Lower leg skin (tissue), 4 donors: ENCODE measurements around the gene PLEKHH2. TPM values are rescaled to one million over a fixed set of nuclear protein-coding genes. Genes with fewer than 3 reads are reported as not detected.
"Not testable (repeated sequence)": the region's sequence is repeated elsewhere in the genome, so short reads cannot be mapped to it uniquely, and the experiment has no call there.

Source experiments
- DNase-seq, 2 donors: peaks; one replicate each; pipeline ENCODE4 v3.0.0-alpha.2; 2019; ENCODE audit warnings: low spot score in 2 of 2
- H3K4me3 ChIP-seq: fragments of 200-600 bp; sonication (generic); 2 replicates; pipeline ENCODE4 v1.5.1; 2017; ENCODE audit warnings: mild to moderate bottlenecking, low read depth; ENCODE audit not compliant: poor library complexity, severe bottlenecking
- POLR2A ChIP-seq, 2 donors: fragments of 450-650 bp; IDR thresholded peaks; one replicate each; pipeline ENCODE4 v1.6.1; 2016 to 2017; ENCODE audit warnings: antibody characterized with exemption in 2 of 2, mild to moderate bottlenecking in 1 of 2, moderate library complexity in 1 of 2
- WGBS, 2 donors: methylation state at CpG; one replicate each; pipeline ENCODE4 v1.1.5; 2018; 5-methylcytosine and 5-hydroxymethylcytosine counted together
- intact Hi-C: fragments of 100-400 bp; cut with DNase I; formaldehyde crosslinking; loops from one replicate; pipeline ENCODE4 v1.15.0; 2023; ENCODE audit warnings: low total_unique reads
- total RNA-seq, 4 donors: library from RNA; depleted of rRNA; stranded (reverse); fragments of >200 nt; gene quantifications; one replicate each; pipeline ENCODE4 v1.1.0, GENCODE V29; 2016
- TF ChIP-seq, protein P1 (sequence below), 3 donors: fragments of 450-650 bp; IDR thresholded peaks; one replicate each; pipeline ENCODE4 v1.5.1; 2016; ENCODE audit warnings: antibody characterized with exemption in 3 of 3, mild to moderate bottlenecking in 3 of 3, moderate library complexity in 2 of 3

PLEKHH2 gene
- total RNA-seq, 4 donors from 2014 or later: 10.4 to 17.6 (median 15.4) TPM

GRCh38 chr2:43715300-43716098 lies 78.4 kb downstream of the PLEKHH2 start:
- no peak for DNase-seq
- TF ChIP-seq POLR2A (IDR thresholded peaks at IDR 0.05): no peak
- TF ChIP-seq, protein P1, sequence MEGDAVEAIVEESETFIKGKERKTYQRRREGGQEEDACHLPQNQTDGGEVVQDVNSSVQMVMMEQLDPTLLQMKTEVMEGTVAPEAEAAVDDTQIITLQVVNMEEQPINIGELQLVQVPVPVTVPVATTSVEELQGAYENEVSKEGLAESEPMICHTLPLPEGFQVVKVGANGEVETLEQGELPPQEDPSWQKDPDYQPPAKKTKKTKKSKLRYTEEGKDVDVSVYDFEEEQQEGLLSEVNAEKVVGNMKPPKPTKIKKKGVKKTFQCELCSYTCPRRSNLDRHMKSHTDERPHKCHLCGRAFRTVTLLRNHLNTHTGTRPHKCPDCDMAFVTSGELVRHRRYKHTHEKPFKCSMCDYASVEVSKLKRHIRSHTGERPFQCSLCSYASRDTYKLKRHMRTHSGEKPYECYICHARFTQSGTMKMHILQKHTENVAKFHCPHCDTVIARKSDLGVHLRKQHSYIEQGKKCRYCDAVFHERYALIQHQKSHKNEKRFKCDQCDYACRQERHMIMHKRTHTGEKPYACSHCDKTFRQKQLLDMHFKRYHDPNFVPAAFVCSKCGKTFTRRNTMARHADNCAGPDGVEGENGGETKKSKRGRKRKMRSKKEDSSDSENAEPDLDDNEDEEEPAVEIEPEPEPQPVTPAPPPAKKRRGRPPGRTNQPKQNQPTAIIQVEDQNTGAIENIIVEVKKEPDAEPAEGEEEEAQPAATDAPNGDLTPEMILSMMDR (IDR thresholded peaks at IDR 0.05): no peak
- no peak overlapping the region for H3K4me3 ChIP-seq
- intact Hi-C loops: no loop called here
- 89 to 95% methylated on average over 4 of the region's 4 CpGs for WGBS, 2 donors

- no peak for DNase-seq
- intact Hi-C loops: no loop called here
- H3K4me3 ChIP-seq: no peak overlapping the region
- no peak for TF ChIP-seq POLR2A (IDR thresholded peaks at IDR 0.05)
- TF ChIP-seq, protein P1 (IDR thresholded peaks at IDR 0.05): no peak
Measured at GRCh38 chr2:43717322-43717721, 80.3 kb downstream of the PLEKHH2 start.

GRCh38 chr2:43718530-43719124 lies 81.6 kb downstream of the PLEKHH2 start:
- 68 to 73% methylated on average over 5 of the region's 5 CpGs for WGBS, 2 donors
- TF ChIP-seq, protein P1 (IDR thresholded peaks at IDR 0.05): no peak
- no peak for TF ChIP-seq POLR2A (IDR thresholded peaks at IDR 0.05)
- no peak overlapping the region for H3K4me3 ChIP-seq
- no peak for DNase-seq
- intact Hi-C loops: no loop called here

DNA sequence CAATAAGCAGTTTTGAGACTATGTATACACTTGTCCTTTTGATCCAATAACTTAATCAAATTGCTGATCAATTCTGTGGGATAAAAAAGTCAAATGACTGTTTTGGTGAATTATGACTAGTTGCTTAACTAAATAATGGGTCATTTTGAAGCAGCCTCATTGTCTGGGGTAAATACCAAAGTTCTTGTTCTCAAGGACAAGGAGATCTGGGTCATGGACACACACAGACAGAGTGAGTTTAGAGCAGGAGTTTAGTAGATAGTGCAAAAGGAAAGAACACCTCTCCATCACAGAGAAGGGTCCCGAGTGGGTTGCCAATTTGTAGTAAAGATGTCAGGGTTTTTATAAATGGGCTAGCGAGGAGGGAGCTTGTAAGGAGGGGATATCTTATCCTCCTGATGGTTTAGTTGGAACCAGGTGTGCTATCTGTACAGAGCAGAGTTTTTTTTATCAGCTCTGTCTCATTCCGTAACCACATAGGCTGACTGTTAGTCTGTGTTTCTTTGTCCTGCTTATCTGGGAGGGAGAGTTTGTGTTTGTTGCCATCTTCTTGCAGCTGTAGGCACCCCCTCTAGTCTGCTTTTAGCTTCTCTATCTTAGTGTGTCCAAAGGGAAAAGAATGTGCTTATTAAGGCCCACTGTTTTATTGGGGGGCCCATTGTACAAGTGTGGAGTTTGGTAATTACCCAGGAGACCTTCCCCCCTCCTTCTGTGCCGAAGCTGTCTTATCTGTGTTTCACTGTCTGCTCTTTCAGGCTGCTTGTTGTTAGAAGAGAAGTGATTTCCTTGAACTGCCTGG lies 87.9 kb downstream of the PLEKHH2 start:
- 80 to 88% methylated on average over 4 of the region's 4 CpGs for WGBS, 2 donors
- TF ChIP-seq POLR2A (IDR thresholded peaks at IDR 0.05): no peak
- TF ChIP-seq, protein P1 (IDR thresholded peaks at IDR 0.05): no peak
- no peak for DNase-seq
- H3K4me3 ChIP-seq: no peak overlapping the region
- intact Hi-C loops: no loop called here

GRCh38 chr2:43725711-43726246 lies 88.7 kb downstream of the PLEKHH2 start:
- H3K4me3 ChIP-seq: no peak overlapping the region
- TF ChIP-seq POLR2A (IDR thresholded peaks at IDR 0.05): no peak
- TF ChIP-seq, protein P1 (IDR thresholded peaks at IDR 0.05): no peak
- intact Hi-C loops: no loop called here
- DNase-seq: no peak
- 95 to 98% methylated on average over 3 of the region's 3 CpGs for WGBS, 2 donors

DNA sequence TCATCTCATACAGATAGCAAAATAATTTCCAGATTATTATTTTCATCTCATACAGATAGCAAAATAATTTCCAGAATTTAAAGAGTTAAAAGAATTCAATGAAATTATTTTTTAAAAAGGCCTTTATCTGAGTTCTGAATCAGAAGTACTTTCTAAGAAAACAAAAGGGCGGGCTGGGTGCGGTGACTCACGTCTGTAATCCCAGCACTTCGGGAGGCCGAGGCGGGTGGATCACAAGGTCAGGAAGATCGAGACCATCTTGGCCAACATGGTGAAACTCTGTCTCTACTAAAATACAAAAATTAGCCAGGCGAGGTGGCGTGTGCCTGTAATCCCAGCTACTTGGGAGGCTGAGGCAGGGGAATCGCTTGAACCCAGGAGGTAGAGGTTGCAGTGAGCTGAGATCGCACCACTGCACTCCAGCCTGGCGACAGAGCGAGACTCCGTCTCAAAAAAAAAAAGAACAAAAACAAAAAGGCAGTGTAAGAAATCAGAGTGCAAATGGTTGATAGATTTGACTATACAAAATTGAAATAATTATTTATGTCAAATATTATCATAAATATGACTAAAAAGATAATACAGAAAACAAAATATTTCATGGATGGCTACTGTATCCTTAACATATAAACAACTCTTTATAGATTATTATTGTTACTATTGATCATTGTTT lies 90.0 kb downstream of the PLEKHH2 start:
- WGBS, 2 donors: 65 to 75% methylated on average over 14 of the region's 14 CpGs
- H3K4me3 ChIP-seq, intact Hi-C loops, DNase-seq: not testable (repeated sequence)
